AG04449 (cell line): ENCODE measurements around the gene RFC3.

ENCODE experiments used
- CTCF ChIA-PET: fragments of 350-600 bp; formaldehyde crosslinking; extraction: SDS; loops from one replicate; lab custom pipeline; 2021; ENCODE audit warnings: antibody characterized with exemption; lab: Yijun Ruan, JAX
- POLR2A ChIA-PET: fragments of 400-600, 350-600 bp; formaldehyde crosslinking; extraction: SDS; loops from one replicate; lab custom pipeline; 2020; ENCODE audit warnings: antibody characterized with exemption, inconsistent platforms; lab: Yijun Ruan, JAX
- DNase-seq: peaks from one replicate; pipeline ENCODE4 v3.0.0-alpha.2; 2010; ENCODE audit warnings: low read depth, low spot score
- H3K4me3 ChIP-seq: 2 replicates; pipeline ENCODE4 v1.5.1; 2011; ENCODE audit warnings: low read depth, mild to moderate bottlenecking, control low read depth, low read length
- TF ChIP-seq, protein P1 (sequence below): IDR thresholded peaks from one replicate; pipeline ENCODE4 v1.5.1; 2011; ENCODE audit warnings: mild to moderate bottlenecking, moderate library complexity, low read length, control low read depth, inconsistent platforms; ENCODE audit not compliant: insufficient read depth; ENCODE audit errors: missing control alignments

Gene RFC3

DNA sequence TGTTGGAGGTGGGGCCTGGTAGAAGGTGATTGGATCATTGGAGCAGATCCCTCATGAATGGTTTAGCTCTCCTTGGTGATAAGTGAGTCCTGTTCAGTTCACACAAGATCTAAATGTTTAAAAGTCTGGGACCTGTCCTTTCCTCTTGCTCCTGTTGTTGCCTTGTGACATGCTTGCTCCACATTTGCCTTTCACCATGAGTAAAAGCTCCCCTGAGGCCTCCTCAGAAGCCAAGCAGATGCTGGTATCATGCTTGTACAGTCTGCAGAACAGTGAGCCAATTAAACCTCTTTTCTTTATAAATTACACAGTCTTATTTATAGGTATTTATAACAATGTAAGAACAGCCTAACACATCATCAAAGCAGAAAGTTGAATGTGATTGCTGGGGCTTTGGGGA lies 24.2 kb upstream of the RFC3 start:
- ChIA-PET CTCF (no interaction called here), POLR2A (no interaction called here)
- no peak overlapping the region for H3K4me3 ChIP-seq
- TF ChIP-seq, protein P1, sequence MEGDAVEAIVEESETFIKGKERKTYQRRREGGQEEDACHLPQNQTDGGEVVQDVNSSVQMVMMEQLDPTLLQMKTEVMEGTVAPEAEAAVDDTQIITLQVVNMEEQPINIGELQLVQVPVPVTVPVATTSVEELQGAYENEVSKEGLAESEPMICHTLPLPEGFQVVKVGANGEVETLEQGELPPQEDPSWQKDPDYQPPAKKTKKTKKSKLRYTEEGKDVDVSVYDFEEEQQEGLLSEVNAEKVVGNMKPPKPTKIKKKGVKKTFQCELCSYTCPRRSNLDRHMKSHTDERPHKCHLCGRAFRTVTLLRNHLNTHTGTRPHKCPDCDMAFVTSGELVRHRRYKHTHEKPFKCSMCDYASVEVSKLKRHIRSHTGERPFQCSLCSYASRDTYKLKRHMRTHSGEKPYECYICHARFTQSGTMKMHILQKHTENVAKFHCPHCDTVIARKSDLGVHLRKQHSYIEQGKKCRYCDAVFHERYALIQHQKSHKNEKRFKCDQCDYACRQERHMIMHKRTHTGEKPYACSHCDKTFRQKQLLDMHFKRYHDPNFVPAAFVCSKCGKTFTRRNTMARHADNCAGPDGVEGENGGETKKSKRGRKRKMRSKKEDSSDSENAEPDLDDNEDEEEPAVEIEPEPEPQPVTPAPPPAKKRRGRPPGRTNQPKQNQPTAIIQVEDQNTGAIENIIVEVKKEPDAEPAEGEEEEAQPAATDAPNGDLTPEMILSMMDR: no peak
- no peak for DNase-seq

DNA sequence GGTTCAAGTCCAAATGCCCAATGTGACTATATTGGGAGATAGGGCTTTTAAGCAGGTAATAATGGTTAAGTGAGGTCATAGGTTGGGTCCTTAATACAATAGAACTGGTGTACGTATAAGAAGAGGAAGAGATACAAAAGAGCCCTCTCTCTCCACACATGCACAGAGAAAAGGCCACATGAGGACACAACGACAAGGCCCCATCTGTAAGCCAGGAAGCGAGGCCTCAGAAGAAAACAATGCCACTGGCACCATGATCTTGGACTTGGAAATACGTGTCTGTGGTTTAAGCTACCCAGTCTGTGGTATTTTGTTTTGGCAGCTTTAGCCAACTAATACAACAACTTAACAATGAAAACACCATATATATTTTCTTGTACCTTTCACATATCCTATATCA lies 23.4 kb upstream of the RFC3 start:
- TF ChIP-seq, protein P1: no peak
- ChIA-PET POLR2A (no interaction called here), CTCF (no interaction called here)
- no peak overlapping the region for H3K4me3 ChIP-seq
- no peak for DNase-seq

DNA sequence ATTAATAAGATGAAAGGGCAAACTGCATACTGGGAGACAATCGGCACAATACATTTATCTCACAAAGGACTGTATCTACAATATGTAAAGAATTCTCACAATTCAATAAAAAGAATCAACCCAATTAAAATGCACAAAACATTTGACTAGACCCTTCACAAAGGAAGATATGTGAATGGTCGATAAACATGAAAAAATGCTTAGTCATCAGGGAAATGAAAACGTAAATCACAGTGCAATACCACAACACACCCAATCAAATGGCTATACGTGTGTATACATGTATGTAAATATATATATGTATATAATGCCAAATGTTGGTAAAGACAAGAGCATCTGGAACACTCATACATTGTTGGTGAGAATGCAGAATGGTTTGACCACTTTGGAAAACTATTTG lies 21.9 kb upstream of the RFC3 start:
- CTCF ChIA-PET: no interaction called here
- POLR2A ChIA-PET: no interaction called here
- no peak for DNase-seq
- TF ChIP-seq, protein P1: no peak
- no peak overlapping the region for H3K4me3 ChIP-seq

DNA sequence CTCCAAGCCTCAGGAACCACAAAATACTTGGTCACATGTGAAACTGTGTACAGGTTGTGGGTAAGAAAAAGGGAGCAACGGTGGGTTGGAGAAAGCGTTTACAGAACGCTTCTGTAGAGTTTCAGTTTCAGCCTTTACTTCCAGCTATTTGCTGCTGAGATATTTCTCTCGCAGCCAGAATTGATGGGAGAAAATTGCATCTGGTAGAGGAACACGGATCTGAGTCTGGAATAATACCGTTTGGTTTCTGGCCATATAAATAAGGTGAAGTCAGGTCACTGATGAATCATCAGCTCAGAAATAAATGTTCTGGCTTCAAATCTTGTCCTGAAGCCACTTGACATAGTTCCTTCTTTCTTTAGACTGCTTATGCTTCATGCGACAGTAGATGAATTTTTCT lies 20.3 kb upstream of the RFC3 start:
- TF ChIP-seq, protein P1: no peak
- ChIA-PET POLR2A (no interaction called here), CTCF (no interaction called here)
- no peak for DNase-seq
- H3K4me3 ChIP-seq: no peak overlapping the region

DNA sequence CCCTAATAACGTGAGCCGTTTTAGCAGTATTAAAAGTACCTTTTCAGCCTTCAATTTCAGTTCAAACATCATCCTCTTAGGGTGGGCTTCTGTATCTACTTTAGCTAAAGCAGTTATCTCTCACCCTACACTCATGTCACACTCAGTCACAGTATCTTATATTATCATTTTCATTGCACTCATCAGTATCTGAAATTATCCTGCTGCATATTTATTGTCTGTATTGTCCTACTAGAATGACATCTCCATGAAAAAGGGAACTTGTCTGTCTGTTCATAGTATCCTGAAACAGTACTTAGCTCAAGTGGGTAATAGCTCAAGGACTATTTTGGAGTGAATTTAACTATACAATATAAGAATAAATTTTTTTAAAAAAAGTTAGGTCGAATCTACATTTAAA lies 19.9 kb upstream of the RFC3 start:
- no peak overlapping the region for H3K4me3 ChIP-seq
- POLR2A ChIA-PET: no interaction called here
- no peak for DNase-seq
- CTCF ChIA-PET: interaction anchor here (1.5 kb wide), 1 partner anchor 25 kb away, joined by 5 read pairs; no protein-coding TSS in a partner anchor
- TF ChIP-seq, protein P1: no peak

DNA sequence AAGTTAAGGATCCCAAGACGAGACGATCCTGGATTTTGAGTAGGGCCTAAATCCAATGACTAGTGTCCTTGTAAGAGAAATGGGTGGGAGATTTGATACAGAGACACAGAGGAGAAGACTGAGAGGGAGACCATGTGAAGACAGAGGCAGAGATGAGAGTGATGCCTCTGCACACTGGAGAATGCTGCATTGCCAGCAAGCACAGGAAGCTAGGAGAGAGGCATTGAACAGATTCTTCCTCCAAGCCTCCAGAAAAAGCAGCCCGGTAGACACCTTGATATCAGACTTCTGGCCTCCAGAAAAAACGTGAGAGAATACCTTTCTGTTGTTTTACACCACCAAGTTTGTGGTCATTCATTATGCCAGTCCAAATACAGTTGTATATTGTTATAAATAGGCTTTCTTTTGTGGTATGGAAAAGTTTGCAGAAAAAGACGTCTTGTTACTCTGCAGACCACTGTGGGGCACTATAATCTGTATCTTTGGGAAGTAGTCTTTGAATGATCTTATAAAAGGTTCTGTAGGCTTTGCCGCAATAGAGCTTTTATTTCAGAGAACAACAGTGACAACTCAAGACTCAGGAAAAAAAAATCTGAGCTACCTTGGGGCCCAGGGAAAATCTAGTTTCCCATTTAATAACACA lies 17.9 kb upstream of the RFC3 start:
- H3K4me3 ChIP-seq: no peak overlapping the region
- CTCF ChIA-PET: interaction anchor here (0.8 to 3.4 kb wide), 14 partner anchors 9 to 1365 kb away, joined by 3 to 20 read pairs (median 4); partner anchors contain the start of gene RFC3
- TF ChIP-seq, protein P1: peak; percentile 32
- POLR2A ChIA-PET: no interaction called here
- peak; percentile 10 for DNase-seq
